ENCODE measurements around the gene BTF3L4.
"Not testable (repeated sequence)": the region's sequence is repeated elsewhere in the genome, so short reads cannot be mapped to it uniquely, and the experiment has no call there.

The BTF3L4 gene

GRCh38 chr1:52056163-52056936 is at the start of gene BTF3L4:
Gene BTF3L4, plus strand, starts transcription at chr1:52056295. Its CDS starts 3,553 bp downstream, at chr1:52059848.
- DNase-seq, result peak; percentile 58

- no peak for DNase-seq
Observed at GRCh38 chr1:52007215-52008002, 48.7 kb upstream of the BTF3L4 start.

GRCh38 chr1:52008071-52008809 is 47.9 kb upstream of the BTF3L4 start:
- no peak for DNase-seq

- no peak for DNase-seq
Observed at GRCh38 chr1:52022133-52022532, 34.0 kb upstream of the BTF3L4 start.

- DNase-seq, result no peak
Observed at GRCh38 chr1:52026278-52026677, 29.8 kb upstream of the BTF3L4 start.

- no peak for DNase-seq
Observed at GRCh38 chr1:52028328-52028727, 27.8 kb upstream of the BTF3L4 start.

GRCh38 chr1:52028839-52029238 is 27.3 kb upstream of the BTF3L4 start:
- DNase-seq, result not testable (repeated sequence)

- no peak for DNase-seq
Observed at GRCh38 chr1:52032124-52032784, 23.8 kb upstream of the BTF3L4 start.

GRCh38 chr1:52032785-52033131 is 23.3 kb upstream of the BTF3L4 start:
- DNase-seq, result no peak

- peak; percentile 44 for DNase-seq
Observed at GRCh38 chr1:52033190-52034049, 22.7 kb upstream of the BTF3L4 start, which contains the start of gene KTI12. Gene KTI12, minus strand, starts transcription at chr1:52033810. Its CDS starts 49 bp downstream, at chr1:52033761.

- DNase-seq, result no peak
Observed at GRCh38 chr1:52034050-52034384, 22.1 kb upstream of the BTF3L4 start.

- no peak for DNase-seq
Observed at GRCh38 chr1:52037402-52037814, 18.7 kb upstream of the BTF3L4 start.

- DNase-seq, result no peak
Observed at GRCh38 chr1:52037909-52038308, 18.2 kb upstream of the BTF3L4 start.

- DNase-seq, result no peak
Observed at GRCh38 chr1:52041551-52042185, 14.4 kb upstream of the BTF3L4 start.

- no peak for DNase-seq
Observed at GRCh38 chr1:52045236-52045635, 10.9 kb upstream of the BTF3L4 start.

- DNase-seq, result not testable (repeated sequence)
Observed at GRCh38 chr1:52045666-52046195, 10.4 kb upstream of the BTF3L4 start.

- DNase-seq, result not testable (repeated sequence)
Observed at GRCh38 chr1:52049337-52049736, 6.8 kb upstream of the BTF3L4 start.

- DNase-seq, result no peak
Observed at GRCh38 chr1:52053862-52054261, 2.2 kb upstream of the BTF3L4 start.

- DNase-seq, result no peak
Observed at GRCh38 chr1:52054496-52055065, 1.5 kb upstream of the BTF3L4 start.

GRCh38 chr1:52055066-52055865 is 829 bp upstream of the BTF3L4 start, which contains the start of gene TXNDC12:
Gene TXNDC12, minus strand, starts transcription at chr1:52055191. Its CDS starts 95 bp downstream, at chr1:52055096.
- peak; percentile 65 for DNase-seq
